DMS153 (cell line): Measurements from ENCODE around the gene MSANTD3.
"Not testable (repeated sequence)": the region's sequence is repeated elsewhere in the genome, so short reads cannot be mapped to it uniquely, and the experiment has no call there.

Experiments used
- DNase-seq: peaks from one replicate; lab custom pipeline; 2025; lab: John Stamatoyannopoulos, UW

MSANTD3 gene

DNA sequence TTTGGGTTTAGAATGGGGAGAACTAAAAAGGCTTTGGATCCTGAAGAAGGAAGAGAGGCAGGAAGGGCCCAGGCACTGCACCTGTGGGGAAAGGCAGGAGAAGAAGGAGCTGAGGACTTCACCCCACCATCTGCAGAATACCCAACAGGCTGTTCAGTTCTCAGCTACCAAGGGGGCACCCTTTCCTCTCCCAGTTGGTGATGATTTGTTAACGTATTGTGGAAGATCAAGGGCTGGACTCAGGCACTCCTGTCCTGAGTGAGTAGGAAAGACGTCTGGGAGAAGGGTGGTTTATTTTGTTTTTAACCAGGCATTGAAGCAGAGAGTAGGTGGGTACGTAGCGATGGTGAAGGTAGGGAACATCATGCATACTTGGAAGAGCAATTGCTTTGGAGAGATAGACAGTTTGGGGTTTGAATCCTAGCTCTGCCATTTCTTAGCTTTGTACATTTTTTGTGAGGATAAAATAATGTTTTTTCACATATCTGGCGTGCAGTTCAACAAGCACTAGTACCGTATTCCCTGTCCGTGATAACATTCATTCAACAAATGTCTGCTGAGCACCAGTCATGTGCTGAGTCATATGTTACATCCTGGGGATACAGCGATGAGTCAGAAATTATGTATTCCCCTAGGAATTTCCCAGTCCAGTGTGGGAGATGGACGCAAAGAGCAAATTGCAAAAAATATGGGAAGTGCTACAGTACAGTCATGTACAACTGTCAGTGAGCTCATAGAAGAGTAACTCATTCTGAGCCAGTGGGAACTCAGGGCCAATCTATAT is 2.1 kb downstream of the MSANTD3 start:
- DNase-seq: no peak

DNA sequence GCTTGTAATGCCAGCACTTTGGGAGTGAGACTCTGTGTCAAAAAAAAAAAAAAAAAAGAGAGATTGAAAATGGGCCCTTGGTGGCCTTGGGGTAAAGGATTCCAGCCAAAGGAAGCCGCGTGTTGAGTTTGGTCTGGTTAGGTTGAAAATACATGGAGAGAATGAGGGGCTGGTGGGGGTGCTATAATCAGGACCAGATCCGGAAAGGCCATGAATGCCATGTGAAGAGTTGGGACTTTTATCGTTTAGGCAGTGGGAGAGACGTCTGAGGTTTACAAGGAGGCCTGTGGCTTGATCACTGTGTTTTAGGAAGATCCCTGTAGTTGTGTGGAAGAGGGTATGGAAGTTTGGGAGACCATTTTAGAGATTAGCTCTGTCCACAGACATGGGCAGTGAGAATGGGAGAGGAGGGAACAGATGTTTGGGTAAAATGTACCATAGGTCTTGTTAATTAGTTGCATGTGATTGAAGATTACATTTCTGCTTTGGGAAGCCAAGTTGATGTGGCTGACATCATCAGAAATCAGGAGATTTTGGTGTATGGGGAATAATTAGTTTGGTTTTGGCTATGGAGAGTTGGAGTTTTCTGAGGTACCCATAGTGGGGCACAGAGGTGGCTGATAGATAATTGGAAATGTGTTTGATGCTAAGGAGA is 3.5 kb downstream of the MSANTD3 start:
- DNase-seq: no peak

DNA sequence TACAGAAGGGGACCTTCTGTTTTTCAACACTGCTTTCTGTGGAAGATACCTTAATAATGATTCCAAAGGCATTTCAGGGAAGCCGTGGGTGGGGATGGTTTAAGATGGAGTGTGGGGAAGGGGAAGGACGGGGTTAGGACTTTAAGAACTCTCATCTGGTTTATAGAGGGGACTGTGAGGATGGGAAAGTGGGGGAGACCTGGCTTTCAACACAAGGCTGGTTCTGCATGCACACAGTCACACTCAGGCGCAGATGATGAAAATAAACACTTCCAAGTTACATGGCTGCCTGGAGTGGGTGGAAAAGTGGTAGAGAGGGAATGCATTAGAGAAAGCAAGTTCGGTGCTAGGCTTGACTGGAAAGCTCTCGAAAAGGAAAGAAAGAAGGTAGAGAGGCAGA is 4.9 kb downstream of the MSANTD3 start:
- no peak for DNase-seq

DNA sequence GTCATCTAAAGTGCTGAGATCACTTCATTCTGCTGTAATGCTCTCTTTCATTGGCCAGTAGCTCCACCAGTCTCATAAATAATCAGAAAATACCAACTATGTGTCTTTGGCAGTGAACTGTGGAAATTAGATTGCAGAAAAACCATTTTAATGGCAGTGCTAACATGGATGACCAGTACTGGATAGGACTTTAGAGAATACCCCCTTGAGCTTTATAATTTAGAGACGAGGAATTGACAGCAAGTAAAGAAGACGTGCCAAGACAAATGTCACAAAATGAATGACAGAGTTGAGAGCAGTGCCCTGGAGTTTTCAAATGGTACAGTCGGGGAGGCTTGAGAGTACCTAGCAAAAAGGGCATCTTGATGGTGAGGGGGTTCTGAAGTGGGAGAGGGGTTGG is 5.8 kb downstream of the MSANTD3 start:
- DNase-seq: no peak

DNA sequence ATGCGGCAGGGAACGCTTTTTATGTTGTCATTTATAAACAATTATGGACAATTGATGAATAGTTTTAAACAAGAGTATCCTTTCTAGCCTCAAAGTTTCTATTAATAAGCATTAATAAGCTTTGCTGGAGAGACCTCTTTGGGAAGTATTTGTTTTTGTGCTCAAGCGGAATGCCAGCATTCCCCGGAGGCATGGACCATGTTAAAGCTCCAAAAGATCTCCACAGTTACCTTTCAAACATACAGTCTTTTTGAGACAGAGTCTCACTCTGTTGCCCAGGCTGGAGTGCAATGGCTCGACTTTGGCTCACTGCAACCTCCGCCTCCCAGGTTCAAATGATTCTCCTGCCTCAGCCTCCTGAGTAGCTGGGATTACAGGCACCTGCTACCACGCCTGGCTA is 9.6 kb downstream of the MSANTD3 start:
- DNase-seq: no peak

DNA sequence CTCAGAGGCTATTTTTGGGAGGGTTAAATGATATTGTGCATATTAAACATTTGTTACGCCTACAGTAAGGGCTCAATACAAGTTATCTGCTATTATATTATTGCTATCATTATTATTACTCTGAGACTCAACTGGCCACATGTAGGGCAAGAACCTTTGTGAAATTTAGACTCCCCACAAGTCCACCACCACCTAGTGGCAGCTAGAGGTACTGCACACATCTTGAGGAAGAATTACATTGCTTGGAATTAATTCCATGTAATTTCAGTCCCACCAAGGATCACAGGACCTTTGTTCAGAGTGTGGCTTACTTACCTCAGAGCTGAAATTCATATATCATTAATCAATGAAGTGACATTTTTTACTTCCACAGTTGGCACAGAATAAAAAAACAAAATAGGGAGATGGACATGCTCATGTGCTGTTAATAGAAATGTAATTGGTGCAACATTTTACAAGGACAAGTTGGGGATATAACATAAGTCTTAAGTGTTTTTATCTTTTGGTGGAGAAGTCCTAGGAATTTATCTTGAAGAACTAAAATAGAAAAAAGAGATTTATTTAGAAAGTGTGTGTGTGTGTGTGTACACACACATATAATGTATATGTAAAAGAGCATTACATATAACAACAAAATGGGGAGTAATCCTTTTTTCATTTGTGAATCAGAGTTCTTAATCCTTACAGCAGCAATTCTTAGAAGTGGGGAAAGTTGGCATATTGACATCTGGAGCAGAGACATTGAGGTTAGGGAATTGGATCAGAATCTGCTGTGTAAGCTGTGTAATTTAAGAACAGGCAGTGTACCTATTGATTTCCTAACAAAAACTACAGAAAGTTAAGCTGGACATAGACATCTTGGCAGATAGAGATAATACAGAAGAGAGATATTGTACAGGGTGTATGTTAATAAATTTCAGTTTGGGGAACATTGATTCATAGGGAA is 11.2 kb downstream of the MSANTD3 start:
- DNase-seq: peak; percentile 40

DNA sequence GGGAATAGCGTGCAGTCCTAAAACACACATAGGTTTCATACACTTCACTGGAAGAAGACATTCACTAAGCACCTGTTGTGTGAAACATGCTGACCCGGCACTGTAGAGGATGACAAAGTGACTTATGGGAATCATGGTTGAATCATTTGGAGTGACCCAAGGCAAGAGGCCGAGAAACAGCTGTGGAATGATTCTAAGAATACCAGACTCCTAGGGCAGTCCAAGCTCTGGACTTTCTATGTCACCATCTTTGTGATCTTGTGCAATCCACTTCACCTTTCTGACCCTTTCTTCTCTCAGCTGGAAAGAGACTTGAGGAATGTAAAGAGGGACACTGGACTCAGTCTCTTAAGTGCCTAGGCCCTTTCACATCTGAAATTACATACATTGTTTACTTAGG is 13.1 kb downstream of the MSANTD3 start:
- DNase-seq: no peak

DNA sequence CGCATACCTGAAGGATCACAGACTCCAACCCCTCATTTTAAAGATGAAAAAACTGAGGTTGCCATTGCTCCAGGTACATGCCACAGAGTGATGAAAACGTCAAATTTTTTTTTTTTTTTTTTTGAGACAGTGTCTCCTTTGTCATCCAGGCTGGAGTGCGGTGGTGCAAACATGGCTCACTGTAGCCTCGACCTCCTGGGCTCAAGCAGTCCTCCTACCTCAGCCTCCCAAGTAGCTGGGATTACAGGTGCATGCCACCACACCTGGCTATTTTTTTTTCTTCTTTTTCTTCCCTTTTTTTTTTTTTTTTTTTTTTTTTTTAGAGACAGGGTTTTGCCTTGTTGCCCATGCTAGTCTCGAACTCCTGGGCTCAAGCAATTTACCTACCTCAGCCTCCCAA is 13.5 kb downstream of the MSANTD3 start:
- not testable (repeated sequence) for DNase-seq

DNA sequence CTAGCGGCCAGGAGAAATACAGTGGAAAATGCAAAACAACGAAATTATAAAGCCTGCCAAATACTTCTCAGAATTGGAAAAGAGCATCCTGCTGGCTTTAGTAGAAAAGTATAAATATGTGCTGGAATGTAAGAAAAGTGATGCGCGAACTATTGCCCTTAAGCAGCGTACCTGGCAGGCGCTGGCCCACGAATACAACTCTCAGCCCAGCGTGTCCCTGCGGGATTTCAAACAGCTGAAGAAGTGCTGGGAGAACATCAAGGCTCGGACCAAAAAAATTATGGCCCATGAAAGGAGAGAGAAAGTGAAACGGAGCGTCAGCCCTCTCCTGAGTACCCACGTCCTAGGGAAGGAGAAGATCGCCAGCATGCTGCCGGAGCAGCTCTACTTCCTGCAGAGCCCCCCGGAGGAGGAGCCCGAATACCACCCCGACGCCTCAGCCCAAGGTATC is 15.0 kb downstream of the MSANTD3 start:
- DNase-seq: no peak

DNA sequence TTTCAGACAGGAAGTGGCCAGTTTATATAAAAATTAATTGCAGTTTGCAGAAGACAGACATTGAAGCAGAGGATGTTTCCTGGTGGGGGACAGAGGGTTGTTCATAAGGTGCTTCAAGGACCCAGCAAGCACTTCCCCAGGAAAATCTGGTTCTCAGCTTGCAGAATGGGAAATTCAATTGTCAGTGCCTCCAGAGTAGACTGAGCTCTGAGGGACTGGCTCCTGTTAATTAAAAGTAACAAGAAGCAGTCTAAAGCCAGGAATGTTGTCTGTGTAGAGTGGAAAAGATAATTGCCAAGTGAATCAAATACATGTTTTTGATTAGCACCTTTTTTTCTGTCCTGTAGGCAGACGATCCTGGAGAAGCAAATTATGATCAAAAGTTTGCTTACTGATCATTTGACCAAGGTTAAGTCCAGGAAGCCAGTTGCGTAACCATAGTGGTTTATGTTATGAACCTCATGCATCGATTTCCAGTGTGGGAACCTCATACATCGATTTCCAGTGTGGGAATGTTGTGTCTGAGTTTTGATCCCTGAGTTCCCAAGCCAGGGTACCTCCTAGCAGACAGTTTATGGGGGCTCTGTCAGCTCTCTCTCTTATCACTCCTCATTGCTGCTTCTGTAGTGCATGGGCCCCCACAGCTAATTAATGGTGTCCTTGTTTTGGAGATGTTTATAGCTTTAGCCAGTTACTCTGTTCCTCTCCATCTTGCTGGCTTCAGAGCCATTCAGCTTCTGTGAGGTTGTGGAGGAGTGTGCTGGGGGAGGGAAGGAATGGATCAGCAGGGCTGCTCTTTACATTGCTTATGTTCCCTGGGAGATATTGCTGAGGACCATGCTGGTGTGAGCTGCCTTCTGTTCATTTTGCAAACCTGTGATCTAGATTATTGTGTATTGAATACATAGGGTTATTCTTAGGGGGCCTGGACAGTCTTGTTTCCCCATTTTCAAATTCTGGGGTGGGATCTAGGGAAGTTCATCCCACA is 17.1 kb downstream of the MSANTD3 start:
- no peak for DNase-seq

DNA sequence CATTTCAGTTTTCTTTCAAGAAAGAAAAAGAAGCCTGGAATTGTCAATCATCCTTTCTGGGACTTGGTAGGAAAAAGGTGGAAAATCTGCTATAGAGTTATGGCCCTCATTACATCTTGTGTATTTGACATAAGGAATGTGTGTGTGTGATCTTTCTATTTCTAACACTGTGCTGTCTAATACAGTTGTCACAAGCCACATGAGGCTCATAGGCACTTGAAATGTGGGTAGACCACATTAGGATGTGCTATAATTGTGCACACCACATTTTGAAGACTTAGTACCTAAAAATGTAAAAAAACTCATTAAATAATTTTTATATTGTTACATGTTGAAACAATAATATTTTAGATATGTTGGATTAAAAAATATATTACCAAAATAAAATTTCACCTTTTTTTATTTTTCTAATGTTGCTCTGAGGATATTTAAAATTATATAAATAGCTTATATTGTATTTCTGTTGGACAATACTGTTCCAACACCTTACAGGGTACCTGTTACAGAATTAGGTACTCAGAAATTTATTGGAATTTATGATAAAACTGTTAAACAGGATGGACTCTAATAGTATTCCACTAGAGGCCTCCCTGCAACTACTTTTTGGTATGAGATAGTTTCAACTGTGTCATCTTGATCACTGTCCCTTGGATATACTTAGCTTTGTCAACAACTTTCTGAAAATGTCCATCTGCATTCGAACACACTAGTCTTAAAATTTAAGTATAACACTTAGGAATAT is 18.4 kb downstream of the MSANTD3 start:
- no peak for DNase-seq

DNA sequence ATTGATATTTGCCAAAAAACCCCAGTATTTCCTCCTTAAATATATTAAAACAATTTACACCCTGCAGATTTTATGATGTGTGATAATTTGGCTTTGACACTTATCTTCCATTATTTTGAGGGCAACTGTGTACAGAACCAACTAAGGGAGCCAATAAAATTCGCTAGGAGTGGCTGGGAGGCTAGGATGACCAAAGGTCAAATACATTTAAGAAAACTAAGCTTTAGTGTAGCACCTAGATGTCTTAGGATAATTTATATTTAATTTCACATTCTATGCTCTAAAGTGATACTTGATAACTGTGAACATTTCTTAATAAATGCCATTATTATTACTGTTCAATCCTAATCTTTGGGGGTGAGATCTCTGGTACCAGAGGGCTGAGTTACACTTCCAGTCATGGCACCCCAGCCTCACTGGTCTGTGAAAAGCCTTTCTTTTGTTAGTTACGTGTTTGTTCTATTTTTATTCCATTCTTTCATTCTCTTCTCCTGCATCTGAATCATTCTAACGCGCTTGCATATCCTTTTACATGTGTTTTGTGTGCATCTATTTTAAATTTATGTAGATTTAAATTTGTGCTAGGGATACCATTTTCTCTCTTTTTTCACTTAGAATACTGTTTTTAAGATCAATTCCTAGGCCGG is 19.1 kb downstream of the MSANTD3 start:
- no peak for DNase-seq

DNA sequence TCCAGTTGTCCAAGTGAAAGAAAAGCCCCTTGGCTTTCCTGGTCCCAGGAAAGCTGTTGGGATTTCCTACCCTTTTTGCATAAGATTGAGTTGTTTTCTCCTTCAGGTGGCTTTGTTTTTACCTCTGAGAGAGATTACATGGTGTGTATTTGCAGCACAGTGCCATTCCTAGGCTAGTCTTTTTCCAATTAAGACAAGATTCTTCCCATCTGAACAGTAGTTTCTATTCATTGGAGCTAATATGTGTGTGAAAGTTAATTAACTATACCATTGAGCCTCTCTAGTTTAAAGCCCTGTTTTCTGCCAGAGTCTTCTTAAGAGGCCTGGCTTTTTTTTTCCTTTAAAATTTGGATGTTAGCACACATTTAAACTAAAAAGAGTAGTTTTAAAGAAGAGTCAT is 20.1 kb downstream of the MSANTD3 start:
- DNase-seq: no peak

DNA sequence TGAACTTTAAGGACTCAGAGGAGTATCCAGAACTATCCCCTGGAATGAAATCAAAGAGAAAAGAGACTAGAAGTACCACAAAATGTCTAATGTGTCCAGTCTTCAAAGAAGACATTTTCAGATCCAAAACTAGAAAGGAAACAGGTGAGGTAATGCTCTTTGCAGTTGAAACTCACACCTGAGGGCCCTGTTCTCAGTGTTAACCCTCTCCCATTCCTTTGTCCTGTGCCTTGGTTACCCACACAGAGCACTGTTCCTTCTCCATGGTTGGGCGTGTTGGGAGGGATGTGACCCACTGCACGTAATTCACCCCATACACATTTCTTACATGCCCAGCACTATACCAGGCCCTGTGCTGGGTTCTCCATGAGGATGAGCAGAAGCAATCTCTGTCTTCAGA is 21.3 kb downstream of the MSANTD3 start:
- DNase-seq: no peak

DNA sequence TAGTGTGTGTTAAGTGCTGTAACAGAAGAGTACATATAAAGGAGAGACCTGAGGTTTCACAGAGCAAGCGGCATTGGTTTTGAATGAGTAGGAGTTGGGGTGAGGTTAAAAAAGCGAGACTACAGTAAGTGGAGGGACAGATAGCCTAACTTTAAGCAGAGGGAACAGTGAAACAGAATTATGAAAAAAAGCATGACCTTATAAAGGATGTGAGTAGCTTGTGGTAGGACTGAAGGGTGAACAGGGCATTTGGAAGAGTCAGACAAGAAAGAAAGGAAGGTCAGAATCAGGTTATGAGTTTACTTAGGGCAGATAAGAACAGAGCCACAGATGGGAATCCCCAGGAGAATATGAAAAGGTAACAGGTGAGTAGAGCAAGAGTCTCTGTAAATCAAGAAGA is 22.5 kb downstream of the MSANTD3 start:
- DNase-seq: no peak

DNA sequence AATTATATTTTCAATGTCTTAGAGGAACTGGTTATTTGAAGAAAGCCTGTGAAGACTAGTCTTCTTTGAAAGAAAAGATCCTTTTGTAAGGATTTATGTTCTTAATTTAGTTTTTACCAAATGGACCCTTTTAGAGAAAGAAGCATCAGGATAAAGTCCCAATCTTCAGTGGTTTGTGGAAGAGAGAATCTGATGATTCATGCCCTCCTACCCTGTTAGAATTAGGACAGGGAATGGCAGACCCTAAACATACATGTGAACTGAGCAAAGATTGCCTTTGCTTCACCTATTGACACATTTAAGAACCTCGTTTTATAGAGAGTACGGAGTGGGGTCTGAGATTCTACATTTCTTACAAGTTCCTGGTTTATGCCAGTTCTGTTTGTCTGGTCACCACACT is 26.0 kb downstream of the MSANTD3 start:
- no peak for DNase-seq

DNA sequence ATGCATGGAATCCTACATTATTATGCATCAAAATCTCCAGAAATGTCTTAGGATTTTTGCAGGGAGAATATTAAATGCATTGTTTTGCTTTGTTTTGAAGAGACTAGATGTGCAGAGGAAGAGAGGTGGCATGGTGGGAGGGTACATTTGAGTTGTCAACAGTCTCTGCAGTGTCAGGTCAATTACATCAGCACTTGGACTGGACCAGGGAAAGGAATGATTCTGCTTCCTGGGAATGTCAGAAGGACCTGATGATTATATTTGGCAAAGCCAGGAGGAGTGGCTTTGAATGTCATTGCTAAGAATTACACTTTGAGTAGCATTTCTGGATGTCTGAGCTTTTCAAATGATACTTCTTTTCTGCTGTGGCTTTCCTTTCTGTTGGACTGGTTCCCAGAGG is 28.5 kb downstream of the MSANTD3 start:
- DNase-seq: no peak

DNA sequence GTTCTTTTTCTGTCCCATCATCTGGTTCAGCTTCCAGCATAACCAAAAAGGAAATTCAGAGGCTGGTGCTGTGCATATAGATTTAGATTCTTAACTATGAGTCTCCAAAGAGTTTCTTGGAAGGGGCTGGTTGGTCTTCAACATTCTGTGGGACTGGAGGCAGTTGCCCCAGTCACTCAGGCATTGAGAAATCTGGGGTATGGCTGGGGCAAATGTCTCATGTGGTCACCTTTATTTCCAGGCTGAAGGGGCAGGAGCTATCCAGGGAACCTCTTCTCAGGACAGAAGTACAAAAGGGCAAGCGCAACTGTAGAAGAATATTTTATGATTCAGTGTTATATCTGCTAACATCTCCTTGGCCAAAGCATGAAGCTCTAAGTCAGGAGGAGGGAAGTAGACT is 30.6 kb downstream of the MSANTD3 start:
- no peak for DNase-seq

DNA sequence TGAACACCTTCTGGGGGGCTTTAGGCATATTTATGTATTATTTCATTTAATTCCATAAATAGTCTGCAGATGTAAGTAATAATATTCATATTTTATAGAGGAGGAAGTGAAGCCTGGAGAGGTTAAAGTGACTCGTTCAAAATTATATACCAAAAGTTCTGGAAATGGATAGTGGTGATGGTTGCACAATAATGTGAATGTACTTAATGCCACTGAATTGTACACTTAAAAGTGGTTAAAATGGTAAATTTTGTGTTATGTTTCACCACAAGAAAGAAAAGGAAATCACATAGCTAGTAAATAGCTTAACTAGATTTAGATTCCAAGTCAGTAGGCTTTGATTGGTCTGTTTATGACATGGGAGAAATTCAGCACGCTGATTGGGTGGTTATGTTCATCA is 33.0 kb downstream of the MSANTD3 start:
- no peak for DNase-seq

DNA sequence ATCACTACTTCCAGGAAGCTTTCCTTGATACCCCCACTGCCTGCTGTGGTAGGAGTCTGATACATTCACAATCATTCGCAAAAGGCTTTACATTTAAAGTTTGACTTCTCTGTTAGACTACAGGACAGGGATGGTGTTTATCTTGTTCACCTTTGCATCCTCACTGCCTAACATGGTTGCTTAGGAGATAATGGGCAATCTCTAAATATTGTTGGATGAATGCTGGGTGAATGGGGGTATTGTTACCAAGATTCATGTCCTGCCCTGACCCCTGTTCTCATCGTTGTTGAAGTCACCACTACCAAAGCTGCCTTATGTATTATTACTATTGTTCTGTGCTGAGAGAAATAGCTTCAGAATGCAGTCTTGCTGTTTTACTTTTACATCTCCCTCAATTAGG is 38.3 kb downstream of the MSANTD3 start:
- DNase-seq: no peak
